HEK293 (cell line): ENCODE data around the gene BAIAP2.

ENCODE experiments used
- CTCF ChIA-PET: fragments of 350-600 bp; formaldehyde crosslinking; extraction: SDS; loops from one replicate; lab custom pipeline; 2021; ENCODE audit warnings: antibody characterized with exemption; lab: Yijun Ruan, JAX
- POLR2A ChIA-PET: fragments of 300-600 bp; formaldehyde crosslinking; extraction: SDS; loops from one replicate; lab custom pipeline; 2020; ENCODE audit warnings: antibody characterized with exemption, inconsistent platforms; lab: Yijun Ruan, JAX
- H3K27ac ChIP-seq: fragments of 200-500 bp; sonication (Bioruptor generic); 2 replicates; pipeline ENCODE4 v1.5.1; 2014; ENCODE audit warnings: low read depth, low read length, control low read depth, inconsistent platforms; ENCODE audit errors: extremely low read depth
- H3K36me3 ChIP-seq, 2 experiments: fragments of 200-500 bp in 1 of 2; sonication (Bioruptor generic) in 1 of 2; 1 replicate in 1 of 2; 2 replicates in 1 of 2; pipeline ENCODE4 v1.5.1; 2014 to 2017; ENCODE audit warnings: inconsistent platforms in 2 of 2, low read length in 2 of 2; ENCODE audit not compliant: control insufficient read depth in 2 of 2, insufficient read depth in 1 of 2
- H3K4me1 ChIP-seq: fragments of 200-500 bp; sonication (Bioruptor generic); 2 replicates; pipeline ENCODE4 v1.5.1; 2014; ENCODE audit warnings: mild to moderate bottlenecking, low read length, inconsistent platforms; ENCODE audit not compliant: control insufficient read depth, insufficient read depth
- H3K4me3 ChIP-seq: 2 replicates; pipeline ENCODE4 v1.5.1; 2011; ENCODE audit warnings: low read depth, mild to moderate bottlenecking, control low read depth, low read length, moderate library complexity
- H3K9me3 ChIP-seq: fragments of 200-500 bp; sonication (Bioruptor generic); 2 replicates; pipeline ENCODE4 v1.5.1; 2014; ENCODE audit warnings: low read depth, low read length, inconsistent platforms; ENCODE audit not compliant: control insufficient read depth, insufficient read depth
- FEZF1 ChIP-seq: fragments of 450-650 bp; formaldehyde crosslinking; IDR thresholded peaks from 2 replicates; pipeline ENCODE4 v1.5.1; 2016; ENCODE audit warnings: missing biosample characterization, missing genetic modification characterization
- HOXC10 ChIP-seq: sonication (generic); formaldehyde crosslinking; IDR thresholded peaks from 2 replicates; pipeline ENCODE4 v1.8.1; 2023; ENCODE audit warnings: mild to moderate bottlenecking, missing genetic modification reagents
- KLF10 ChIP-seq: fragments of 450-650 bp; IDR thresholded peaks from 2 replicates; pipeline ENCODE4 v1.5.1; 2018; ENCODE audit warnings: missing biosample characterization, mild to moderate bottlenecking, missing genetic modification characterization
- KLF7 ChIP-seq: fragments of 450-650 bp; formaldehyde crosslinking; IDR thresholded peaks from 2 replicates; pipeline ENCODE4 v1.5.1; 2016; ENCODE audit warnings: missing biosample characterization, missing genetic modification characterization, borderline replicate concordance
- MEIS1 ChIP-seq: sonication (generic); formaldehyde crosslinking; IDR thresholded peaks from 2 replicates; pipeline ENCODE4 v1.8.1; 2022; ENCODE audit warnings: missing genetic modification reagents, mild to moderate bottlenecking, borderline replicate concordance
- SALL2 ChIP-seq: fragments of 450-650 bp; formaldehyde crosslinking; IDR thresholded peaks from 2 replicates; pipeline ENCODE4 v1.5.0; 2017; ENCODE audit warnings: missing biosample characterization, mild to moderate bottlenecking, missing genetic modification characterization, borderline replicate concordance
- ZBTB10 ChIP-seq: fragments of 450-650 bp; formaldehyde crosslinking; IDR thresholded peaks from 2 replicates; pipeline ENCODE4 v1.5.1; 2016; ENCODE audit warnings: missing biosample characterization, missing genetic modification characterization
- ZFP41 ChIP-seq: fragments of 450-650 bp; formaldehyde crosslinking; IDR thresholded peaks from 2 replicates; pipeline ENCODE4 v1.5.1; 2016; ENCODE audit warnings: missing biosample characterization, missing genetic modification characterization, borderline replicate concordance
- ZFP69B ChIP-seq: fragments of 450-650 bp; formaldehyde crosslinking; IDR thresholded peaks from 2 replicates; pipeline ENCODE4 v1.5.1; 2016; ENCODE audit warnings: missing biosample characterization, missing genetic modification characterization
- ZNF132 ChIP-seq: fragments of 450-650 bp; formaldehyde crosslinking; IDR thresholded peaks from 2 replicates; pipeline ENCODE4 v1.5.1; 2017; ENCODE audit warnings: missing biosample characterization, missing genetic modification characterization, borderline replicate concordance
- ZNF148 ChIP-seq: fragments of 450-650 bp; formaldehyde crosslinking; IDR thresholded peaks from 2 replicates; pipeline ENCODE4 v1.5.0; 2017; ENCODE audit warnings: missing biosample characterization, missing genetic modification characterization, borderline replicate concordance
- ZNF16 ChIP-seq: fragments of 450-650 bp; formaldehyde crosslinking; IDR thresholded peaks from 2 replicates; pipeline ENCODE4 v1.5.1; 2016; ENCODE audit warnings: low read depth, missing biosample characterization, missing genetic modification characterization
- ZNF184 ChIP-seq: fragments of 450-650 bp; IDR thresholded peaks from 2 replicates; pipeline ENCODE4 v1.5.1; 2018; ENCODE audit warnings: missing biosample characterization, mild to moderate bottlenecking, missing genetic modification characterization
- ZNF223 ChIP-seq: fragments of 450-650 bp; formaldehyde crosslinking; IDR thresholded peaks from 2 replicates; pipeline ENCODE4 v1.5.1; 2016; ENCODE audit warnings: missing biosample characterization, missing genetic modification characterization
- ZNF274 ChIP-seq, 2 experiments: fragments of 200-500 bp in 1 of 2; fragments of 450-650 bp in 1 of 2; sonication (Bioruptor generic) in 1 of 2; formaldehyde crosslinking in 1 of 2; IDR thresholded peaks; 2 replicates each; pipeline versions ENCODE4 v1.5.1 to v1.6.1; 2014 to 2016; ENCODE audit warnings: borderline replicate concordance in 1 of 2, inconsistent platforms in 1 of 2, low read length in 1 of 2, missing biosample characterization in 1 of 2, missing genetic modification characterization in 1 of 2
- ZNF311 ChIP-seq: fragments of 450-650 bp; formaldehyde crosslinking; IDR thresholded peaks from 2 replicates; pipeline ENCODE4 v1.5.1; 2017; ENCODE audit warnings: missing biosample characterization, missing genetic modification characterization, borderline replicate concordance
- ZNF544 ChIP-seq: fragments of 450-650 bp; formaldehyde crosslinking; IDR thresholded peaks from 2 replicates; pipeline ENCODE4 v1.5.0; 2017; ENCODE audit warnings: missing biosample characterization, missing genetic modification characterization
- ZNF549 ChIP-seq: fragments of 450-650 bp; IDR thresholded peaks from 2 replicates; pipeline ENCODE4 v1.5.1; 2018; ENCODE audit warnings: missing biosample characterization, missing genetic modification characterization, mild to moderate bottlenecking, inconsistent platforms, moderate library complexity
- ZNF580 ChIP-seq: fragments of 450-650 bp; formaldehyde crosslinking; IDR thresholded peaks from 2 replicates; pipeline ENCODE4 v1.5.1; 2016; ENCODE audit warnings: missing biosample characterization, missing genetic modification characterization
- ZNF596 ChIP-seq: fragments of 450-650 bp; IDR thresholded peaks from 2 replicates; pipeline ENCODE4 v1.5.0; 2018; ENCODE audit warnings: missing biosample characterization, mild to moderate bottlenecking, missing genetic modification characterization, moderate library complexity
- ZNF610 ChIP-seq: fragments of 450-650 bp; formaldehyde crosslinking; IDR thresholded peaks from 2 replicates; pipeline ENCODE4 v1.5.1; 2016; ENCODE audit warnings: missing biosample characterization, missing genetic modification characterization, borderline replicate concordance
- ZNF623 ChIP-seq: fragments of 450-650 bp; formaldehyde crosslinking; IDR thresholded peaks from 2 replicates; pipeline ENCODE4 v1.5.1; 2016; ENCODE audit warnings: missing biosample characterization, missing genetic modification characterization
- ZNF624 ChIP-seq: fragments of 450-650 bp; formaldehyde crosslinking; IDR thresholded peaks from 2 replicates; pipeline ENCODE4 v1.5.1; 2017; ENCODE audit warnings: missing biosample characterization, missing genetic modification characterization
- ZNF654 ChIP-seq: fragments of 450-650 bp; formaldehyde crosslinking; IDR thresholded peaks from 2 replicates; pipeline ENCODE4 v1.5.1; 2016; ENCODE audit warnings: low read depth, missing biosample characterization, missing genetic modification characterization
- ZNF670 ChIP-seq: fragments of 450-650 bp; formaldehyde crosslinking; IDR thresholded peaks from 2 replicates; pipeline ENCODE4 v1.5.1; 2016; ENCODE audit warnings: missing biosample characterization, missing genetic modification characterization, low read depth
- ZNF677 ChIP-seq: fragments of 450-650 bp; IDR thresholded peaks from 2 replicates; pipeline ENCODE4 v1.5.0; 2018; ENCODE audit warnings: missing biosample characterization, mild to moderate bottlenecking, missing genetic modification characterization, moderate library complexity
- ZNF747 ChIP-seq: fragments of 450-650 bp; formaldehyde crosslinking; IDR thresholded peaks from 2 replicates; pipeline ENCODE4 v1.5.1; 2016; ENCODE audit warnings: missing biosample characterization, missing genetic modification characterization
- ZNF785 ChIP-seq: fragments of 450-650 bp; formaldehyde crosslinking; IDR thresholded peaks from 2 replicates; pipeline ENCODE4 v1.5.1; 2016; ENCODE audit warnings: missing biosample characterization, missing genetic modification characterization
- ZNF791 ChIP-seq: fragments of 450-650 bp; formaldehyde crosslinking; IDR thresholded peaks from 2 replicates; pipeline ENCODE4 v1.5.1; 2016; ENCODE audit warnings: missing biosample characterization, missing genetic modification characterization
- ZXDB ChIP-seq: fragments of 450-650 bp; formaldehyde crosslinking; IDR thresholded peaks from 2 replicates; pipeline ENCODE4 v1.5.1; 2016; ENCODE audit warnings: missing biosample characterization, missing genetic modification characterization

Gene BAIAP2

GRCh38 chr17:81008140-81008539, 26.8 kb upstream of the BAIAP2 start:
- Histone ChIP-seq H3K9me3 (no peaks in the 10 kb centered on the region), H3K27ac (no peak overlapping the region), H3K4me1 (0 out of 2 replicates have a peak, but pooled peaks cover 2% of the 10 kb centered on the region), H3K4me3 (no peak overlapping the region), H3K36me3 (no peaks in the 10 kb centered on the region)
- ChIA-PET CTCF (interaction anchor here (0.9 kb wide), 1 partner anchor 89 kb away, joined by 6 read pairs; no protein-coding TSS in a partner anchor), POLR2A (no interaction called here)
- no peak for TF ChIP-seq ZNF623
- TF ChIP-seq ZNF670 (tag by site-specific recombination), result no peak
- TF ChIP-seq KLF7, result no peak
- TF ChIP-seq ZNF16 (tag by site-specific recombination), result no peak
- TF ChIP-seq ZNF184 (tag by site-specific recombination), result no peak
- TF ChIP-seq ZFP41 (tag by site-specific recombination), result no peak
- no peak for TF ChIP-seq FEZF1
- TF ChIP-seq ZNF596 (tag by site-specific recombination), result no peak
- no peak for TF ChIP-seq KLF10 (tag by site-specific recombination)
- TF ChIP-seq SALL2, result no peak
- TF ChIP-seq ZNF610, result no peak

- TF ChIP-seq HOXC10, result no peak
- TF ChIP-seq ZNF791 (tag by site-specific recombination), result no peak
- TF ChIP-seq ZBTB10 (tag by site-specific recombination), result no peak
- no peak for TF ChIP-seq ZNF544 (tag by site-specific recombination)
- TF ChIP-seq ZFP69B (tag by site-specific recombination), result no peak
- no peak for TF ChIP-seq ZNF549 (tag by site-specific recombination)
- no peak for TF ChIP-seq ZNF785
- TF ChIP-seq ZNF747 (tag by site-specific recombination), result no peak
- no peak for TF ChIP-seq MEIS1 (CRISPR knock-in tag)
- no peak for TF ChIP-seq ZNF223 (tag by site-specific recombination)
- TF ChIP-seq ZNF311 (tag by site-specific recombination), result no peak
- no peak for TF ChIP-seq ZNF148 (tag by site-specific recombination)
- no peak for TF ChIP-seq ZNF274 (IDR thresholded peaks at IDR 0.05; ENCODE audit: low read length)
- TF ChIP-seq ZNF274 (tag by site-specific recombination; IDR thresholded peaks at IDR 0.05; ENCODE audit: borderline replicate concordance), result no peak
- no peak for TF ChIP-seq ZNF624 (tag by site-specific recombination)
- TF ChIP-seq ZNF580, result no peak
- TF ChIP-seq ZNF654 (tag by site-specific recombination), result no peak
- TF ChIP-seq ZNF132, result no peak
- no peak for TF ChIP-seq ZNF677 (tag by site-specific recombination)
- no peak for TF ChIP-seq ZXDB (tag by site-specific recombination)
- POLR2A ChIA-PET, result no interaction called here
- Histone ChIP-seq H3K4me1 (no peaks in the 10 kb centered on the region), H3K9me3 (no peaks in the 10 kb centered on the region), H3K27ac (no peak overlapping the region), H3K36me3 (no peaks in the 10 kb centered on the region), H3K4me3 (no peak overlapping the region)
- CTCF ChIA-PET, result interaction anchor here (1.0 to 1.5 kb wide), 3 partner anchors 15 to 88 kb away, joined by 3 read pairs; no protein-coding TSS in a partner anchor
Observed at GRCh38 chr17:81009136-81009535, 25.8 kb upstream of the BAIAP2 start.
